Inferior parietal cortex (tissue), 1 donor: ENCODE results near the gene ADAMTSL4.

Experiments
- DNase-seq: peaks from one replicate; pipeline ENCODE4 v3.0.0-alpha.2; 2016; ENCODE audit errors: extremely low spot score

ADAMTSL4 gene

GRCh38 chr1:150534002-150534401 lies 15.2 kb upstream of the ADAMTSL4 start:
- DNase-seq, result no peak

GRCh38 chr1:150535511-150536287 lies 13.5 kb upstream of the ADAMTSL4 start:
- DNase-seq, result no peak

- DNase-seq, result no peak
Measured at GRCh38 chr1:150536836-150537731, 12.1 kb upstream of the ADAMTSL4 start.

GRCh38 chr1:150537732-150538684 lies 11.2 kb upstream of the ADAMTSL4 start:
- DNase-seq, result no peak

- DNase-seq, result no peak
Measured at GRCh38 chr1:150543500-150544143, 5.6 kb upstream of the ADAMTSL4 start.

GRCh38 chr1:150544204-150544603 lies 5.0 kb upstream of the ADAMTSL4 start:
- DNase-seq, result no peak

GRCh38 chr1:150545486-150546032 lies 3.6 kb upstream of the ADAMTSL4 start:
- DNase-seq, result peak; percentile 31

GRCh38 chr1:150546294-150546937 lies 2.8 kb upstream of the ADAMTSL4 start:
- no peak for DNase-seq

GRCh38 chr1:150548324-150548631 lies 930 bp upstream of the ADAMTSL4 start:
- no peak for DNase-seq

GRCh38 chr1:150549496-150550221 lies 451 bp downstream of the ADAMTSL4 start:
- no peak for DNase-seq

- no peak for DNase-seq
Measured at GRCh38 chr1:150550222-150551050, 1.2 kb downstream of the ADAMTSL4 start.

- DNase-seq, result no peak
Measured at GRCh38 chr1:150551051-150551783, 2.0 kb downstream of the ADAMTSL4 start.

GRCh38 chr1:150551784-150552127 lies 2.5 kb downstream of the ADAMTSL4 start:
- DNase-seq, result no peak

- DNase-seq, result no peak
Measured at GRCh38 chr1:150552128-150552910, 3.1 kb downstream of the ADAMTSL4 start.

GRCh38 chr1:150552911-150553289 lies 3.7 kb downstream of the ADAMTSL4 start:
- no peak for DNase-seq

- no peak for DNase-seq
Measured at GRCh38 chr1:150553392-150554085, 4.3 kb downstream of the ADAMTSL4 start.

- DNase-seq, result no peak
Measured at GRCh38 chr1:150554086-150554452, 4.9 kb downstream of the ADAMTSL4 start.
